ENCODE results near the gene ABLIM1.

ABLIM1 gene

GRCh38 chr10:114392112-114392835 lies 265.8 kb downstream of the ABLIM1 start:
- TF ChIP-seq POLR2A (IDR thresholded peaks at IDR 0.05; ENCODE audit: low read length): no peak
- DNase-seq: no peak

GRCh38 chr10:114391599-114391998 lies 266.5 kb downstream of the ABLIM1 start:
- DNase-seq: no peak
- TF ChIP-seq GATA1 (IDR thresholded peaks at IDR 0.05; ENCODE audit: low read depth, low read length) (no peak), POLR2A (IDR thresholded peaks at IDR 0.05; ENCODE audit: low read length) (no peak)

- no peak for DNase-seq
Observed at GRCh38 chr10:114389426-114389825, 268.6 kb downstream of the ABLIM1 start.

GRCh38 chr10:114388275-114388674 lies 269.8 kb downstream of the ABLIM1 start:
- no peak for DNase-seq
- no peak for TF ChIP-seq GATA1 (IDR thresholded peaks at IDR 0.05; ENCODE audit: low read depth, low read length)

More at GRCh38 chr10:114389426-114389825, 268.6 kb downstream of the ABLIM1 start:
- TF ChIP-seq GATA1 (IDR thresholded peaks at IDR 0.05; ENCODE audit: low read depth, low read length): no peak
- TF ChIP-seq POLR2A (IDR thresholded peaks at IDR 0.05; ENCODE audit: low read length): no peak

GRCh38 chr10:114387784-114388183 lies 270.3 kb downstream of the ABLIM1 start:
- DNase-seq: no peak
- no peak for TF ChIP-seq GATA1 (IDR thresholded peaks at IDR 0.05; ENCODE audit: low read depth, low read length)
- no peak for TF ChIP-seq POLR2A (IDR thresholded peaks at IDR 0.05; ENCODE audit: low read length)

GRCh38 chr10:114386452-114386851 lies 271.6 kb downstream of the ABLIM1 start:
- no peak for DNase-seq
- TF ChIP-seq POLR2A (IDR thresholded peaks at IDR 0.05; ENCODE audit: low read length) (no peak), GATA1 (IDR thresholded peaks at IDR 0.05; ENCODE audit: low read depth, low read length) (no peak)

- no peak for TF ChIP-seq POLR2A (IDR thresholded peaks at IDR 0.05; ENCODE audit: low read length)
- no peak for TF ChIP-seq GATA1 (IDR thresholded peaks at IDR 0.05; ENCODE audit: low read depth, low read length)
- no peak for DNase-seq
Observed at GRCh38 chr10:114385557-114385956, 272.5 kb downstream of the ABLIM1 start.

- DNase-seq: no peak
- TF ChIP-seq GATA1 (IDR thresholded peaks at IDR 0.05; ENCODE audit: low read depth, low read length) (no peak), POLR2A (IDR thresholded peaks at IDR 0.05; ENCODE audit: low read length) (no peak)
Observed at GRCh38 chr10:114384601-114385000, 273.5 kb downstream of the ABLIM1 start.

GRCh38 chr10:114384181-114384580 lies 273.9 kb downstream of the ABLIM1 start:
- DNase-seq: no peak
- TF ChIP-seq POLR2A (IDR thresholded peaks at IDR 0.05; ENCODE audit: low read length): no peak
- TF ChIP-seq GATA1 (IDR thresholded peaks at IDR 0.05; ENCODE audit: low read depth, low read length): no peak

Data from erythroblast (primary cell).